Right lung (tissue), 5 donors: ENCODE results near the gene CARD14. TPM values are rescaled to one million over a fixed set of nuclear protein-coding genes. Genes with fewer than 3 reads are reported as not detected.
A peak's percentile ranks its signal among the peaks of the same experiment; 100 is the strongest.
"Not testable (repeated sequence)": the region's sequence is repeated elsewhere in the genome, so short reads cannot be mapped to it uniquely, and the experiment has no call there.

Experiments
- DNase-seq, 2 donors: peaks; one replicate each; pipeline ENCODE4 v3.0.0-alpha.2; 2013
- polyA plus RNA-seq, 5 donors: library from polyadenylated mRNA; unstranded; fragments of 120-200 nt; gene quantifications; one replicate each; pipeline versions ENCODE4 v1.2.1 to v1.2.3, GENCODE V29; 2013; ENCODE audit warnings: inconsistent platforms in 1 of 5, low replicate concordance in 1 of 5; ENCODE audit not compliant: insufficient read length in 5 of 5, insufficient read depth in 1 of 5

CARD14 gene
- polyA plus RNA-seq, 5 donors: 1.1 to 2.5 (median 2.3) TPM

DNA sequence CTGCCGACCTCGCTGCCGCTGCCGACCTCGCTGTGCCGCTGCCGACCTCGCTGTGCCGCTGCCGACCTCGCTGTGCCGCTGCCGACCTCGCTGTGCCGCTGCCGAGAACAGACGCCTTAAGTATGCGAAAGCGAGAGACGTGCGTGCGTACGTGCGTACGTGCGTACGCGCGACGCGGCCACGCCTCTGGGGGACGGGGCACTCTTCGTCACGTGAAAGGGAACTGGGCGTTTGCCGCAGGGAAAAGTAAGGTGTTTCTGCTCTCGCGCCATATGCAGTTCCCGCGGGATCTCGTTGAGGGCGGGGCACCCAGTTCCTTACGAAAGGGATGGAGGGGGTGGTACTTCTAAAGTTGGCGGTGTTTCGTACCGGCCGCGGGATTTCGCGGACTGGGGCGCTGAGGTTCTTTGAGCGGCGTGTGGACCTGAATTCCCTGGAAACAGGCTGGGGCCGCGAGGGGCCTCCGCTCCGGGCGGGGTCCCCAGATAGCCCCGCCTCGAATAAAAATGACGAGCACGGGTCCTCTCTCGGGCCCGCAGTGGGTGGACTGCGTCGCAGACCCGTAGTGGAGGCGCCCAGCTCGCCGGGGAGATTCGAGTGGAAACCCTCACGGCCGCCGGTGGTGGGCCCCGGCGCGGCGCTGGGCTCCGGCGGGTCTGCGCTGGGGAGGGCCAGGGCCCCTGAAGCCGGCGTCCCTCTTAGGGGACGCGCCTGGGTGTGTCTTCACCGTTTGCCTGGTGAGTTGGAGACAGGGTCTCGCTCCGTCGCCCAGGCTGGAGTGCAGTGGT lies 22.6 kb upstream of the CARD14 start, which contains the start of gene EIF4A3:
Gene EIF4A3, minus strand, starts transcription at position 94 of the 788 bp plus-strand sequence. CDS start 167 bp downstream, outside the sequence.
- peak; percentile 99 to 100 for DNase-seq

DNA sequence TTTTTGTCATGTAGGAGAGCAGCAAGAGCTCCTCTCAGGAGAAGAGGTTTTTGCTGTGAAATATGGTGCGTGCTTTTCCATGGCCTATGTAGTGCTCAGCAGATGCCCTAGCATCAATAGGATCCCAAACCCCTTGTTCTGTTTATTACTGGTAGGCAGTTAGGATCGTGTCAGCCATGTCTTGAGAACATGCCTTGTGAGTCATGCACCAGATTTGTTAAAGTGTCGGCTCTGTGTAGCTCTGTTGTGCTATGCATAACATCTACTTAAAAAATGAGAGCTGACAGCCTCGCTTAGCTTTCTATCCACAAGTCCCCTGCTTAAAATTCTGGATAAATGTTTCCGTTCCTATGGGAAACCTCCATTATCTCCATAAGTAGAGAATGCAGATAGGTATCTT lies 18.5 kb upstream of the CARD14 start:
- no peak for DNase-seq

DNA sequence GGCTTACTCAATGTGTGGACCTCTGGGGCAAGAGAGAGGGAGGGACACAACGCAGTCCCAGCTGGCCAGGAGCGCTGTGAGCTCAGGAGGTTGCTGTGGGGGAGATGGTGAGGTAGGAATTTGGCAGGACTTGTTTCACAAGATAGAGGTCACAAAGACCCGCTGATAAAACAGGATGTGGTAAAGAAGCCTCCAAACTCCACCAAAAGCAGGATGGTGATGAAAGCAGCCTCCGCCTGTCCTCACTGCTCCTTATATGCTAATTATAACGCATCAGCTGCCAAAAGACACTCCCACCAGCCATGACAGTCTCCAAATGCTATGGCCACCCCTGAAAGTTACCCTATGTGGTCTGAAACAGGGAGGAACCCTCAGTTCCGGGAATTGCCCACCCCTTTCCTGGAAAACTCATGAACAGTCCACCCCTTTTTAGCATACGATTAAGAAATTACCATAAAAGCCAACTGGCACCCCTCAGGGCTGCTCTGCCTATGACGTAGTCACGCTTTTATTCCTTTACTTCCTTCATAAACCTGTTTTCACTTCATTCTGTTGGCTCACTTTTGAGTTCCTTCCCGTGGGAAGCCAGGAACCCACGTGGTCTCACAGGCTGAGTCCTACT lies 17.6 kb upstream of the CARD14 start:
- no peak for DNase-seq

DNA sequence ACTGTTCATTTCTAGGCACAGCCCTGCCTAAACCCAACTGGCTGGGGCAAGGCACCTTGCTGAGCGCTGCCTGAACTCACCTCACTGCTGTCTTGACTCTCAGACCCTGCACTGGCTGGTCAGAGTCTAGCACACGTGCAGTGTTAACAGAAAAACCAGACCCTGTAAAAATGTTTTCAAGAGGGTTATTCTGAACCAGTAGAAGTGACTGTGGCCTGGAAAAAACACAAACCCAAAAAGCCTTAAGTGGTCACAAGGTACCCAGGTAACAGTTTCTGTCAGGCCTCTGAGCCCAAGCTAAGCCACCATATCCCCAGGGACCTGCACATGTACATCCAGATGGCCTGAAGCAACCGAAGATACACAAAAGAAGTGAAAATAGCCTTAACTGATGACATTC lies 16.8 kb upstream of the CARD14 start:
- DNase-seq: no peak

DNA sequence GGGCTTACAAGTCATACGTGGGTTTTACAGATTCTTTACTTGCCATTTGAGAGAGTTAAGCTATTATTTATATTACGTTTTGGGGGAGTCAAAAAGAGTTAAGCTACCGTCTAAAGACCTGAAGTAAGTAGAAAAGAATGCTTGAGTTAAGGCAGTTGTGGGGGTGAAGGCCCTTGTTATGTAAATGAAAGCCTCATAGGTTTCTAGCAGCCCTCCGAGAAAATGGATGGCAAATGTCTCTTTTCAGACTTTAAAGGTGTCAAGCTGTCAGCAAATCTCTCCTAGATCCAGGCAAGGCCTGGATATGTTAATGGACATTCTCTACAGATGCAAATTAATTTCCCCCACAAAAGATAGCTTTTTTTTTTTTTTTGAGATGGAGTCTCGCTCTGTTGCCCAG lies 15.7 kb upstream of the CARD14 start:
- no peak for DNase-seq

DNA sequence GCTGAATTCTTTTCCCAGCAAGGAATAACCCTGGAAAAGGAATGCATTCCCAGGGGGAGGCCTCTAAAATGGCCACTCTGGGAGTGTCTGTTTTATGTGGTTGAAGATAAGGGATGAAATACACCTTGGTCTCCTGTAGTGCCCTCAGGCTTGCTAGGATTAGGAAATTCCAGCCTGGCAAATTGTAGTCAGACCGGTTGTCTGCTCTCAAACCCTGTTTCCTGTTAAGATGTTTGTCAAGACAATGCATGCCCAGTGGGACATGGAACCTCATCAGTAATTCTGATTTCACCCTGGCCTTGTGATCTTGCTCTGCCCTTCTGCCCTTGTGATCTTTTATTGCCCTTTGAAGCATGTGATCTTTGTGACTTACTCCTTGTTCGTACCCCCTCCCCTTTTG lies 14.2 kb upstream of the CARD14 start:
- DNase-seq: not testable (repeated sequence)

DNA sequence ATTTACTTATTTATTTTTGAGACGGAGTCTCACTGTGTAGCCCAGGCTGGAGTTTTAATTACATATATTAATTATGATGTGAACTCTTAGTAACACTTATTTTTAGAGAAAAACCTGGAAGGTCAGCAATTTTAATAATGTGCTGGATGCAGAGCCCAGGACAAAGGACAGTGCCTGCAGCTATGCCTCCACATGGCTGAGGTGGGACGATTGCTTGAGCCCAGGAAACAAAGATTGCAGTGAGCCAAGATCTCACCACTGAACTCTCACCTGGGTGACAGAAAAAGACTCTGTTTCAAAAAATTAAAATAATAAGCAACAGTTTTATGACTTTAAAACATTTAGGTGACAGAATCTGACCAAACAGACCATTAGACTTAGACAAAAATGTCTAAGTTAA lies 11.0 kb upstream of the CARD14 start:
- no peak for DNase-seq

GRCh38 chr17:80160536-80160935 lies 9.3 kb upstream of the CARD14 start:
- DNase-seq: no peak

DNA sequence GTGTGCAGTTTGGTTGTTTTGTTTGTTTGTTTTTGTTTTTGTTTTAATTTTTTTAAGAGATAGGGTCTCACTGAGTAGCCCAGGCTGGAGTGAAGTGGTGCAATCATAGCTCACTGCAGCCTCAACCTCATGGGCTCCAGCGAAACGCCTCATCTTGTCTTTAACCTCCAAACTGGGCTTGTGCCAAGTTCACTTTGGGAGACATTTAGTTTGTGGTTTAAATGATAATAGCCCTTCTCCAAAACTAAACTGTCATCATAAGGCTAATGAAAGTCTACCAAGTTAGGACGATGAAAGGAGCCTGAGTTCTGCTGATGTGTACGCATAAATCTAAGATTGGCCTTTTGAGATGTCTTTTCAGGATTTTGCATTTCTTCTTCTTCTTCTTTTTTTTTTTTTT lies 6.5 kb upstream of the CARD14 start:
- DNase-seq: no peak

DNA sequence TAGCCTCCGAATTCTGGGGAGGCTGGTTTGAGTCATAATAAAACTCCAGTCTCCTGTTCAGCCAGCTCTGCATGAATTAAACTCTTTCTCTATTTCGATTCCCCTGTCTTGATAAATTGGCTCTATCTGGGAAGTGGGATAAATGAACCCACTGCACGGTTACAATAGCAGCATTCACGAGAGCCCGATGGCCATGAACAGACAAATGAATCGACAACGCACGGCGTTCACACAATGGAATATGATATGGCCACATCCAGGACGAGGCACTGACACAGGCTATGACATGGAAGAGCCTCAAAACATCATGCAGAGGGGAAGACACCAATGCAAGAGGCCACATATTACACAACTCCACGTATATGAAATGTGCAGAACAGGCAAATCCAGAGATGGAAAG lies 5.6 kb upstream of the CARD14 start:
- DNase-seq: no peak

DNA sequence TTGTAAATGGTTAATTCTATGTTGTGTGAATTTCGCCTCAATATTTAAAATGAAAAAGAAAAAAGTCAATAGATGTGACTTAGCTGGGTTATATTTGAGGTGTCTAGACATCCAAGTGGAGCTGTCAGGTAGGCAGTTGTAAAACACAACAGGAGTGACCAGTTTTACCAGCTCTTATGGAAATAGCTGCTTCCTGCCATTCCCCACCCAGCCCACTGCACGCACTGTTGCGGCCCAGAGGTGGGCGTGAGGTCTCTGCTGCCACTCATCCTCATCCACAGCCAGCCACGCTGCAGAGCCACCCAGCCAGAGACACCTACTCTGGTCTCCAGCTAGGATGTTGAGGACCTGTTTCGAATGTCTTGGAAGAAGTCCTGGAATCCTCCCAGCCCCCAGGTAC lies 3.4 kb upstream of the CARD14 start:
- DNase-seq: no peak

- no peak for DNase-seq
Measured at GRCh38 chr17:80168371-80168770, 1.5 kb upstream of the CARD14 start.

DNA sequence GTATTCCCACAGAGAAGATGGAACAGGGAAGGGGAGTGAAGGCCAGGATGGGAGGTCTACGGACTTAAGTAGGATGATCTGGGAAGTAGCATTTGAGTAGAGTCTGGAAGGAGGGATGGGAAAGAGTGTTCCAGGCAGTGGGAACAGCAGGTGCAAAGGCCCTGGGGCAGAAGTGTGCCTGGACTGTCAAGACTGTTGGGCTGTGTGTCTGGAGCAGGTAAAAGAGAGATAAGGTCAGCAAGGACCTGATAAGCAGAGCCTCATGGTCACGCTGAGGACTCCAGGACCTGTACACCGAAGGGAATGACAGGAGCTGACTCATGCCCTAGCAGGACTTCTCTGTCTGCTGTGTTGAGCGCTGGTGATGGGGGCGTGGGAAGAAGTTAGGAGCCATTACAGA lies 723 bp upstream of the CARD14 start:
- no peak for DNase-seq

DNA sequence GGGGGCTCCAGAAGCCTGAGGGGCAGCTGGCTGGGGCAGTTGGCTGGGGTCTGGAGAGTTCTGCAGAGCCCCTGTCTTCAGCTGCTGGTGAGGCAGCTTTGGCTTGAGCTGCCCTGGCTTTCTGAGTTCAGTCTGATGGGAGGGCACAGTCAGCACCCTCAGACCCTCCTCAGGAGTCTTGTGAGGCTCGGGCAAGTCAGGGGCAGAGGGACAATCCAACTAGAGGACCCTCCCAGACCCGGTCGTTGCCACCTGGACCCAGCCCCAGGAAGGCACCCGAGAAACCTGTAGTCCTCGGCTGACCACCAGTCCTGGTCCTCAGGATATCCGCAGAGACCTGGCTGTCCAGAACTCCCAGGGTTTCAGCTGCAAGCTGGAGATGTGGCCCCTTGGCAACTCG lies 1.9 kb downstream of the CARD14 start:
- no peak for DNase-seq

DNA sequence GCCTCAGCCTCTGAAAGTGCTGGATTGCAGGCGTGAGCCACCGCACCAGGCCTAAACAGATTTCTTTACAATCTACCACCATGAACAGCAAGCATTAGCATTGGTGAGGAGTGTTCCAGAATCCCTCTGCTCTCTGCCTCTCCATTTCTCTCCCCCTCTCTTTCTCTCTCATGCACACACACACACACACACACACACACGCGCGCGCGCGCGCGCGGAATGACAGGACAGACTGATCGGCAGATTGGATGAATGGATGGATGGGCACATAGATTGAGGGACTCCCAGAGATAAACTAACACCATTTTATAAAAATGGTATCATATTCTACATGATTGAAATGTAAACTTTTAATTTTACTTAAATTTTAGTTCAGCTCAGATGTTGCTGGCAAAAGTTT lies 3.3 kb downstream of the CARD14 start:
- no peak for DNase-seq

DNA sequence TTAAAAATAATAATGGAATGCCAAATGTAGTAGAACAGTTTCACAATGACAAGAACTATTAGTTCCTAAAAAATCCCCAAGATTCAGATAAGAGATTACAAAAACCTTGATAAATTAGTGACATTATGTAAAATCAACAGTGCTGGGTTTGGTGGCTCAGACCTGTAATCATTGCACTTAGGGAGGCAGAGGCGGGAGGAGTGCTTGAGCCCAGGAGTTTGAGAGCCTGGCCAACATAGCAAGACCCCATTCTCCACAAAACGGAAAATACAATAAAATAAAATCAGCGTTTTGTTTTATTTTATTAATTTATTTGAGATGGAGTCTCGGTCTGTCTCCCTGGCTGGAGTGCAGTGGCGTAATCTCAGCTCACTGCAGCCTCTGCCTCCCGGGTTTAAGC lies 4.1 kb downstream of the CARD14 start:
- no peak for DNase-seq

- DNase-seq: no peak
Measured at GRCh38 chr17:80176757-80177156, 6.9 kb downstream of the CARD14 start.

DNA sequence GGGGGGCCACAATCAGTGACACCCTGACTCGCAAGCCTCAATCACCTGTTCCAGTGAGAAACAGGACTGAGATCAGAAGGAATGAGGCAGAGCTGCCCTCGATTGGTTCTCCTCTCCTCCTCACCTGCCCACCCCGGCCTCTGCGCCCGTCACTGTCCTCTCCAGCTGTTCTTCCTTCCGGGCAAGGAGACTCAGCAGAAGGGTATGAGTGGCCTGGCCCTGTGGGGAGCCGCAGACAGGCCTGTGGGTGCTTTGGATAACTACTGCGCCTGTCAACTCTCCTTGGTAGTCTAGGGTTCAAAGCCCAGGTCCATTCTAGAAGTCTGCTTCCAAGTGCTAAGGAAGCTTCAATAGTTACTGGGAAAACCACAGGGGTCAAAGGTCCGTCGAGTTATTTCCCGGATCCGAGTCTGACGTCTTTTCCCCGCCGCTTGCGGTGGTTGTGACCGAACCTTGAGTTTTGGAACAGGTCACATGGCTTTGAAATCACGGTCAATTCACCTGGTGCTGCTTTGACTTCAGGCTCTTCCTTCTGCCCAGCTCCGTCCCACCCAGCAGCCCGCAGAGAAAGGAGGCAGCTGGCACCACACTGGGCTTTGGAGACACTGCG lies 8.3 kb downstream of the CARD14 start:
- DNase-seq: no peak

DNA sequence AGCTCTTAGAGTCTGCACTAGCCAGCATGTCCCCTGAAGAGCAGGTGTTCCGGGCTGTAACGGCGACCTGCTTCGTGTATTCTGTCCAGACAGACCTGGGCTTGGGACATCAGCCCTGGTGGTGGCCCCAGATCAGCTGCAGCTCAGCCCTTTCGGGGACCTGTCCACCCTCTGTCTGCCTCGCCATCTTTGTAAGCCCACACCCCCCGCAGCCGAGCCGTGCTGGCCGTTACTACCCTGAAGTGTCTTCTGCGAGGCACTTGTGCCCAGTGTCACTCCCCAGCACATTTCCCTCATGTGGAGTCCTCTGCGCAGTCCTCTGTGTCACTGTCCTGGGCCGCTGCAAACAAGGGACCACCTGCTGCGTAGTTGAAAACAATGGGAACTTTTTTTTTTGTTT lies 10.4 kb downstream of the CARD14 start:
- DNase-seq: no peak

- no peak for DNase-seq
Measured at GRCh38 chr17:80181431-80181830, 11.6 kb downstream of the CARD14 start.

- no peak for DNase-seq
Measured at GRCh38 chr17:80182118-80182844, 12.5 kb downstream of the CARD14 start.

DNA sequence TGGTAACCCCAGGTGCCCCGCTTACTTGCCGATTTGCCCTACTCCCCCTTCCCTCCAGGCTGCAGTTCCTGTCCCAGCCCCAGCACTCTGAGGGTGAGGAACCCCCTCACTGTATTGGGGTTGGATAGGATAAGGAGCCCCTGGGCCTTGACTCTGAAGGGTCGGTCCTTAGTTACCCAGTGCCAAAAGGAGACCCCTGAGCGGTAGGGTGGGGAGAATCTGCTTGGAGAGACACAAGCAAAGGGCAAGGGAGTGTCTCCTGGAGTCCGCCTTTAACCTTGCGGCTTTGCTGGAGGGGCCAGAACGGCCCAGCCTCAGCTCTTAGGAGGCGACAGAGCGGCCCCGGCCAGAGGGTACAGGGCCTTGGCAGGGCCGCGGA lies 13.0 kb downstream of the CARD14 start:
- no peak for DNase-seq
